HepG2 (cell line): ENCODE results near the gene RPLP2. TPM values are rescaled to one million over a fixed set of nuclear protein-coding genes. Genes with fewer than 3 reads are reported as not detected.

Source experiments
- FOXP4 ChIP-seq: sonication (generic); formaldehyde crosslinking; IDR thresholded peaks from 2 replicates; pipeline ENCODE4 v1.4.0; 2020; ENCODE audit warnings: missing genetic modification reagents
- HNRNPLL ChIP-seq: fragments of 200-400 bp; formaldehyde crosslinking; IDR thresholded peaks from 2 replicates; pipeline ENCODE4 v1.6.1; 2017; ENCODE audit warnings: mild to moderate bottlenecking, low read depth, low read length; ENCODE audit not compliant: poor library complexity, severe bottlenecking
- JUN ChIP-seq: sonication (generic); formaldehyde crosslinking; IDR thresholded peaks from 2 replicates; pipeline ENCODE4 v1.4.0; 2020; ENCODE audit warnings: mild to moderate bottlenecking, missing genetic modification reagents
- MAX ChIP-seq: IDR thresholded peaks from 2 replicates; pipeline ENCODE4 v1.6.1; 2012; ENCODE audit warnings: inconsistent platforms
- POLR2G ChIP-seq: fragments of 200-400 bp; formaldehyde crosslinking; IDR thresholded peaks from 2 replicates; pipeline ENCODE4 v1.6.1; 2018; ENCODE audit warnings: mild to moderate bottlenecking, low read depth, low read length, moderate library complexity
- RARA ChIP-seq: IDR thresholded peaks from 2 replicates; pipeline ENCODE4 v1.6.1; 2016; ENCODE audit warnings: missing genetic modification reagents, missing compliant biosample characterization
- SCMH1 ChIP-seq: sonication (generic); formaldehyde crosslinking; IDR thresholded peaks from 2 replicates; pipeline ENCODE4 v1.9.0; 2021; ENCODE audit warnings: missing genetic modification reagents, mild to moderate bottlenecking, borderline replicate concordance
- SKI ChIP-seq: fragments of 450-650 bp; IDR thresholded peaks from one replicate; pipeline ENCODE4 v1.6.1; 2018; ENCODE audit warnings: mild to moderate bottlenecking; ENCODE audit not compliant: partially characterized antibody
- TFDP1 ChIP-seq: IDR thresholded peaks from 2 replicates; pipeline ENCODE4 v1.6.1; 2016; ENCODE audit warnings: missing compliant biosample characterization, missing genetic modification reagents, borderline replicate concordance
- ZFP82 ChIP-seq: sonication (generic); formaldehyde crosslinking; IDR thresholded peaks from 2 replicates; pipeline ENCODE4 v1.5.1; 2020; ENCODE audit warnings: mild to moderate bottlenecking, missing genetic modification reagents, borderline replicate concordance
- ZMAT3 ChIP-seq: sonication (generic); formaldehyde crosslinking; conservative IDR thresholded peaks from 2 replicates; pipeline ENCODE4 v1.7.0; 2021; ENCODE audit warnings: missing genetic modification reagents
- ZNF280B ChIP-seq: sonication (generic); formaldehyde crosslinking; IDR thresholded peaks from 2 replicates; pipeline ENCODE4 v1.5.0; 2020; ENCODE audit warnings: missing genetic modification reagents, mild to moderate bottlenecking, borderline replicate concordance
- ZNF687 ChIP-seq: sonication (generic); formaldehyde crosslinking; IDR thresholded peaks from 2 replicates; pipeline ENCODE4 v1.5.1; 2020; ENCODE audit warnings: mild to moderate bottlenecking, missing genetic modification reagents, moderate library complexity
- polyA plus RNA-seq, 8 experiments: library from polyadenylated mRNA; depleted of rRNA in 3 of 8; stranded (reverse) in 7 of 8; unstranded in 1 of 8; fragments of >200 nt; fragmentation: Illumina TruSeq in 4 of 8; extraction: Trizol in 4 of 8; gene quantifications; 2 replicates each; pipeline versions ENCODE4 v1.2.1 to v1.2.3, GENCODE V29; 2011 to 2016; ENCODE audit warnings: low read depth in 4 of 8, missing spikeins in 1 of 8, mixed read lengths in 1 of 8; ENCODE audit not compliant: insufficient read depth in 1 of 8
- total RNA-seq, 5 experiments: library from RNA; depleted of rRNA; stranded (reverse); fragments of >200 nt; fragmentation: Illumina TruSeq; extraction: Trizol; gene quantifications; 2 replicates each; pipeline ENCODE4 v1.2.3, GENCODE V29; 2016; ENCODE audit warnings: low read depth in 1 of 5
- TF ChIP-seq, protein P1 (sequence below): sonication (generic); formaldehyde crosslinking; IDR thresholded peaks from 2 replicates; pipeline ENCODE4 v1.4.0; 2020; ENCODE audit warnings: missing genetic modification reagents

Gene RPLP2
- total and polyA plus RNA-seq, 2 of the 13 experiments (the other 11 are each of a cell fraction or from before 2014, with no cell fraction given): 978 to 2,106 TPM

GRCh38 chr11:833114-833791 is 23.5 kb downstream of the RPLP2 start (continued):
- TF ChIP-seq ZNF280B (CRISPR knock-in tag) (no peak), JUN (CRISPR knock-in tag) (0 out of 2 replicates have a peak, but pooled peaks have one; percentile 31), ZFP82 (no peak), SKI (peak; percentile 33), HNRNPLL (peak; percentile 33), SCMH1 (CRISPR knock-in tag) (no peak), TFDP1 (CRISPR knock-in tag) (peak; percentile 18; the same call in 1 of the 2 replicates), ZMAT3 (CRISPR knock-in tag) (peak; percentile 45; the same call in 1 of the 2 replicates), FOXP4 (CRISPR knock-in tag) (0 out of 2 replicates have a peak, but pooled peaks have one; percentile 15), RARA (CRISPR knock-in tag) (0 out of 2 replicates have a peak, but pooled peaks have one; percentile 9), ZNF687 (CRISPR knock-in tag) (peak; percentile 60; the same call in 1 of the 2 replicates), POLR2G (0 out of 2 replicates have a peak, but pooled peaks have one; percentile 36), MAX (peak; percentile 12)
- TF ChIP-seq, protein P1, sequence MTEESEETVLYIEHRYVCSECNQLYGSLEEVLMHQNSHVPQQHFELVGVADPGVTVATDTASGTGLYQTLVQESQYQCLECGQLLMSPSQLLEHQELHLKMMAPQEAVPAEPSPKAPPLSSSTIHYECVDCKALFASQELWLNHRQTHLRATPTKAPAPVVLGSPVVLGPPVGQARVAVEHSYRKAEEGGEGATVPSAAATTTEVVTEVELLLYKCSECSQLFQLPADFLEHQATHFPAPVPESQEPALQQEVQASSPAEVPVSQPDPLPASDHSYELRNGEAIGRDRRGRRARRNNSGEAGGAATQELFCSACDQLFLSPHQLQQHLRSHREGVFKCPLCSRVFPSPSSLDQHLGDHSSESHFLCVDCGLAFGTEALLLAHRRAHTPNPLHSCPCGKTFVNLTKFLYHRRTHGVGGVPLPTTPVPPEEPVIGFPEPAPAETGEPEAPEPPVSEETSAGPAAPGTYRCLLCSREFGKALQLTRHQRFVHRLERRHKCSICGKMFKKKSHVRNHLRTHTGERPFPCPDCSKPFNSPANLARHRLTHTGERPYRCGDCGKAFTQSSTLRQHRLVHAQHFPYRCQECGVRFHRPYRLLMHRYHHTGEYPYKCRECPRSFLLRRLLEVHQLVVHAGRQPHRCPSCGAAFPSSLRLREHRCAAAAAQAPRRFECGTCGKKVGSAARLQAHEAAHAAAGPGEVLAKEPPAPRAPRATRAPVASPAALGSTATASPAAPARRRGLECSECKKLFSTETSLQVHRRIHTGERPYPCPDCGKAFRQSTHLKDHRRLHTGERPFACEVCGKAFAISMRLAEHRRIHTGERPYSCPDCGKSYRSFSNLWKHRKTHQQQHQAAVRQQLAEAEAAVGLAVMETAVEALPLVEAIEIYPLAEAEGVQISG (CRISPR knock-in tag): 0 out of 2 replicates have a peak, but pooled peaks have one; percentile 17
